Activated CD4-positive, CD25-positive, alpha-beta regulatory T cell (primary cell): ENCODE data around the gene RPL10.

Experiments
- DNase-seq, 4 experiments: peaks; one replicate each; lab custom pipeline; 2025; lab: John Stamatoyannopoulos, UW

RPL10 gene

GRCh38 chrX:154401045-154401799 is 3.0 kb downstream of the RPL10 start:
- no peak for DNase-seq

DNA sequence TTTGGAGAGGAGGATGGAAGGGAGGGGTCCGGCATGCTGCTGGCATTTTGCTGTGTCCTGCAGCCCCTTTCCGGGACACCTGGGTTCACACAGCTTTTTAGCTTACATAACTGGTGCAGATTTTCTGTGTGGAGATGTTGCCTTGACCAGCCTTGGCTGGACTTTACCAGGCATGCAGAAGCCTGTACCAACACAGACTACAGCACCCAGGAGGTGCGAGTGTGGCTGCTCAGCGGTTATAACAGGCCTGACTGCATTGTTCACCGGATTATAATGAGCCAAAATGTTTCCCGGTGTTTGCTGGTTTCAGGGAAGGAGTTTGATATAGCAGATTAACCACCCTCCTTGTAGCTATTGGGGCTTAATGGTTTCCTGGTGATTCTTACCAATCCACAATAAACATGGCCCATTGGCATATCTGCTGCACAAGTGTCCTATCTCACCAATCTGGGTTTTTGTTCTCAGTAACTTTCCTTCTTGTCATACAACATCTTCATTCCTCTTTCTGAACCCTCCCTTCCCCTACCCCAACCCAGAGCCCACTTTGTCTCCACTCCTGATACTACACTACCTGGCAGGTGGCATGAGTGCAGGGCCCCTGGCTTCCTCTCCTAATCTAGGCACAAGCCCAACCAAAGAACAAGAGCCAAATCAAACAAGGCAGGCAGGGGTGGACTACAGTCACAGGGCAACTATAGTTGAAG is 3.9 kb downstream of the RPL10 start:
- DNase-seq, result no peak

- DNase-seq, result no peak
Measured at GRCh38 chrX:154402622-154403127, 4.5 kb downstream of the RPL10 start.

DNA sequence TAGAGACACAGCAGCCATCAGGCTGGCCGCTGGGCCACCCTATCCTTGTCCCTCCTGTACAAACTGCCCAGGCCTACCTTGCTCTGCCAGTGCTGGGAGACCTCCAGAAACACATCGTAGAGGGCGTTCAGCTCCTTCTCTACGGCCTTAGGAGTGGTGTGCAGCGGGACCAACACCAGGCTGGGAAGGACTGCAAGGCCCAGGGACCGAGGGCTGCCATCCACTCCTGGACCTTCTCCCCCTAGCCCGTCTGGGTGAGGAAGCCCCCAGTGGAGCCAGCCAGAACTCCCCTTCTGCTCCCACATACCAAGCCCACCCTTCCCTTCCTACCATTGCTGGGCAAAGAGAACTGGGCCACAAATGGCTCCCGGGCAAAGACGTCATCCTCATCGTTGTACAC is 5.0 kb downstream of the RPL10 start:
- no peak for DNase-seq

- no peak for DNase-seq
Measured at GRCh38 chrX:154403858-154404257, 5.7 kb downstream of the RPL10 start.

- no peak for DNase-seq
Measured at GRCh38 chrX:154404625-154405192, 6.5 kb downstream of the RPL10 start.

- no peak for DNase-seq
Measured at GRCh38 chrX:154408659-154409221, 10.6 kb downstream of the RPL10 start.

GRCh38 chrX:154409222-154409871 is 11.2 kb downstream of the RPL10 start, which contains the start of gene DNASE1L1:
Gene DNASE1L1, minus strand, starts transcription at chrX:154409254. Its CDS starts 3,686 bp downstream, at chrX:154405568.
- no peak for DNase-seq

GRCh38 chrX:154411981-154412340 is 13.8 kb downstream of the RPL10 start:
- peak in 1 of 4 experiments; percentile 30 for DNase-seq

DNA sequence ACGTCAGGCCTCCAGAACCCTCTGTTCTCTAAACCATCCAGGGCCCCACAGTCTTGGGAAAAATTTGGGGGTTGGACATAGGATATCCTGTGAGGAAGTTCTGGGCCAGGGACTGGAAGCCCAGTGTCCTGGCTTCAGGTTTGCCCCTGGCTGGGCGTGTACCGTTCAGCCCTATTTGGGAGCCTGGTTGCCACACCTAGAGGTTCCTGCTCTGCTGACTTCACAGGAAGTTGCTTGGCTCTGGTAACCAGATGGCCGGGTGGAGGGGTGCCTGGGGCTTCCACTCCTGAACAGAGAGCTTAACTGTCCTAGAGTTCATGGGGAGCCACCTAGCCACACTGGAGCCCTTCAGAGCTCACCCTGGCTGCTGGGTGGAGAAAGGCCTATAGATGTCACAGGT is 14.3 kb downstream of the RPL10 start:
- DNase-seq, result peak in 1 of 4 experiments; percentile 14

GRCh38 chrX:154413142-154413541 is 15.0 kb downstream of the RPL10 start:
- no peak for DNase-seq

DNA sequence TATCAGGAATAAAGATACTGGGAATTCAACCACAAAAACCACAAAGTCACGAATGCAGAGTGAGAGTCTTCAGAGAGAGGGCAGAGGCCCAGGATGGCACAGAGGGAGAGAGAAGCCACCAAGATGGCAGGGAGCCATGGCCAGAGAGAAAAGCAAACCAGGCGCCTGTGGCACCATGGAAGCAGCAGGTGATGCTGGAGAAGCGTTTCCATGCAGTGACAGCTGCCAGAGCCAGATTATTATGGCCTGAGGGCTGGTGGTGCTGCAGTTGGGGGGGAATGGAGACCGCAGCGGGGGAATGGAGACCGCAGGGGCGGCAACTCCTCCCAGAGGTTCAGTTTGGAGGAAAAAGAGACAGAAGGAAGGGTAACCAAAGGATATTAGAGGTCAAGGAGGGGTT is 19.0 kb downstream of the RPL10 start:
- DNase-seq, result no peak

- no peak for DNase-seq
Measured at GRCh38 chrX:154419189-154419588, 21.0 kb downstream of the RPL10 start.

DNA sequence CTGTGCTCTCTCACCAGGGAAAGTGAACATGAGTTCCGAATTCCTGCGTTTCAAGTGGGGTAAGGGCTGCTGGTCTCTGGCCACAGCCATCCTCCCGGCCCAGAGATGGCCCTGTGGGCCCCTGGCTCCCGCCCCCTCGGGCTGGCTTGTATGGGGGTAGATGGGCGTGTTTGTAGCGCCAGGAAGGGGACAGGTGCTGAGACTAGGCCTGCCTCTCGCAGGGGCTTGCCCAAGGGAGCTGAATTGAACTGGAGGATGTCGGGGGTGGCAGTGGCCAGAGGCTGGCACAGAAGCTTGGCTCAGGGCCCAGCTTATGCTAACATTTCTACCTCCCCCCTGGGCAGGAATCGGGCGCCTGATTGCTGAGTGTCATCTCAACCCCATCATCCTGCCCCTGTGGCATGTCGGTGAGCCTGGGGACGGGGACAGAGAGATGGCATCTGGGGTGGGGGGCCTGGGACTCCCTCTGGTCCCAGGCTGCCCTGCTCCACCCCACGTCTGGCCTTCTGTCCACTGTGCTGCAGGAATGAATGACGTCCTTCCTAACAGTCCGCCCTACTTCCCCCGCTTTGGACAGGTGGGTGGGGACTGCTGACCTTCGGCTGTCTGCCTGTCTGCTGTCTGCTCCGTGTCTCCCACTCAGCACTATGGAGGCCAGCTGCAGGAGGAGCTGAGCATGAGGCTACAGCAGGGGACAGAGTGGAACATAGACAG is 21.7 kb downstream of the RPL10 start:
- DNase-seq, result no peak

DNA sequence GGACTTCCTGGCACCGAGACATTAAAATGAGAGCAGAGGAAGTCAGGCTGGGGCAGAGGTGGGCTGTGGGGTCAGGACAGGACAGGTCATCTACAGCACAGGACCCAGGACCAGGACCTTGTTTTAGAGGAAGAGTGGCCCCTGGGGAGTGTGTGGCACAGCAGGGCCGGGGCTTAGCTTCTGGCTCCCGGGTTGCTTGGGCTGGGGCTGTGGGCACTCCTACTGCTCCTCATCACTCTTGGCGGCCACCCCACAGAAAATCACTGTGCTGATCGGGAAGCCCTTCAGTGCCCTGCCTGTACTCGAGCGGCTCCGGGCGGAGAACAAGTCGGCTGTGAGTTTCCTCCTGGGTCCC is 22.2 kb downstream of the RPL10 start:
- no peak for DNase-seq

- DNase-seq, result no peak
Measured at GRCh38 chrX:154426916-154427770, 29.0 kb downstream of the RPL10 start.

GRCh38 chrX:154428176-154429171 is 30.3 kb downstream of the RPL10 start, which contains the start of gene ATP6AP1:
Gene ATP6AP1, plus strand, starts transcription at chrX:154428677. Its CDS starts 16 bp downstream, at chrX:154428693.
- peak; percentile 62 to 79 (median 72) for DNase-seq

DNA sequence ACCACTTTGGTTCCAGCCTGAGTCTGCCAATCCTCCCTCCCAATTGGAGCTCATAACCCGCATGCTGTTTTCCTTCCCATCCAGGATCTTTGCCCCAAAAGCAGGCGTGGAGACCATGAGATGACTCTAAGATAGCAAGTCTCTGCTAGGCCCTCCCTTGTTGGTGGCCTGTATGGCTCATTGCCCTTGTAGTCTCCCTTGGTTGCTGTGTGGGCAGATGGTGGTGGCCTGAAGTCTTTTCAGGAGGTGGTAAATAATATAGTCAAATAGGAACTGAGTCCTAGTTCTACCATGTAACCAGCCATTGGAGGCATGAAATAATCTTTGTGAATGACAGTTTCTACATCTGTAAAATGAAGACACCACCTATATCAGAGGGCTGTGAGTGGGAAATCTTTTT is 31.5 kb downstream of the RPL10 start:
- DNase-seq, result no peak

DNA sequence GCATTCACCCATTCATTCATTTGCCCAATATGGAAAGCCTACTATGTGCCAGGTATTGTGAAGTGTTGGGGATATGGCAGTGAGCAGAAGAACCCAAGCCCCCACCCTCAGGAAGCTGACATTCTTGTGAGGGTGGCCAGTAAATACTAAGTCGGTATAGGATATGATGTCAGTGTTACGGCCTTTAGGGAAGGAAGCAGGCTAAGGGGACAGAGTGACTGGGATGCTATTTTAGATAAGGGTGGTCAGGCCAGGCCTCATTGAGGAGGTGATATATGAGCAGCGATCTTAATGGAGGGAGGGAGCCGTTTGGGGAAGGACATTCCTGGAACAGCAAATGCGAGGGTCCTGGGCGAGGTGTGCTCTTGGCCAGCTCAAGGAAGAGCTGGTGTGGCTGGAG is 32.3 kb downstream of the RPL10 start:
- no peak for DNase-seq
